GM20000 (cell line): ENCODE data around the gene PITX3.
"Not testable (repeated sequence)": the region's sequence is repeated elsewhere in the genome, so short reads cannot be mapped to it uniquely, and the experiment has no call there.

Experiments
- DNase-seq: peaks from one replicate; pipeline ENCODE4 v3.0.0; 2012; ENCODE audit warnings: low spot score
- TF ChIP-seq, protein P1 (sequence below): IDR thresholded peaks from 2 replicates; pipeline ENCODE4 v1.5.1; 2012; ENCODE audit warnings: mild to moderate bottlenecking, control low read depth; ENCODE audit errors: extremely low read depth, missing control alignments

Gene PITX3

GRCh38 chr10:102261842-102262241 is 20.5 kb upstream of the PITX3 start:
- TF ChIP-seq, protein P1, sequence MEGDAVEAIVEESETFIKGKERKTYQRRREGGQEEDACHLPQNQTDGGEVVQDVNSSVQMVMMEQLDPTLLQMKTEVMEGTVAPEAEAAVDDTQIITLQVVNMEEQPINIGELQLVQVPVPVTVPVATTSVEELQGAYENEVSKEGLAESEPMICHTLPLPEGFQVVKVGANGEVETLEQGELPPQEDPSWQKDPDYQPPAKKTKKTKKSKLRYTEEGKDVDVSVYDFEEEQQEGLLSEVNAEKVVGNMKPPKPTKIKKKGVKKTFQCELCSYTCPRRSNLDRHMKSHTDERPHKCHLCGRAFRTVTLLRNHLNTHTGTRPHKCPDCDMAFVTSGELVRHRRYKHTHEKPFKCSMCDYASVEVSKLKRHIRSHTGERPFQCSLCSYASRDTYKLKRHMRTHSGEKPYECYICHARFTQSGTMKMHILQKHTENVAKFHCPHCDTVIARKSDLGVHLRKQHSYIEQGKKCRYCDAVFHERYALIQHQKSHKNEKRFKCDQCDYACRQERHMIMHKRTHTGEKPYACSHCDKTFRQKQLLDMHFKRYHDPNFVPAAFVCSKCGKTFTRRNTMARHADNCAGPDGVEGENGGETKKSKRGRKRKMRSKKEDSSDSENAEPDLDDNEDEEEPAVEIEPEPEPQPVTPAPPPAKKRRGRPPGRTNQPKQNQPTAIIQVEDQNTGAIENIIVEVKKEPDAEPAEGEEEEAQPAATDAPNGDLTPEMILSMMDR, result no peak
- DNase-seq, result no peak

DNA sequence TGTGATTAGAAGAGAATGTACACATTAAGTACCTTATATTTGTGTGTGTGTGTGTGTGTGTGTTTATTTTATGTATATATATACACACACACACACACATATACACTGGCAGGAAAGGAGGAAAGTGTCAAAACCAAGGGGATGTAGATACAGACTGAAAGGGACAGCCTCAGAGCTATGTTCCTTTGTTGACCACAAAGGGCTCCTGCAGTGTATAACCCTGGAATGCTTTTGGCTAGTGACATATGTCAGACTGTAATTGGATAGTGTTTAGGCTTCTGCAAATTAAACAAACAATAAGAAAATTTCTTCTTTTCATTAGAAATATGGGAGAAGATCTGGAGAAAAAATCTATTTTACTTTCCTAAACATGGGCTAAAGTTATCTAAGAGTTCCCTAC is 19.9 kb upstream of the PITX3 start:
- TF ChIP-seq, protein P1, result no peak
- DNase-seq, result no peak

DNA sequence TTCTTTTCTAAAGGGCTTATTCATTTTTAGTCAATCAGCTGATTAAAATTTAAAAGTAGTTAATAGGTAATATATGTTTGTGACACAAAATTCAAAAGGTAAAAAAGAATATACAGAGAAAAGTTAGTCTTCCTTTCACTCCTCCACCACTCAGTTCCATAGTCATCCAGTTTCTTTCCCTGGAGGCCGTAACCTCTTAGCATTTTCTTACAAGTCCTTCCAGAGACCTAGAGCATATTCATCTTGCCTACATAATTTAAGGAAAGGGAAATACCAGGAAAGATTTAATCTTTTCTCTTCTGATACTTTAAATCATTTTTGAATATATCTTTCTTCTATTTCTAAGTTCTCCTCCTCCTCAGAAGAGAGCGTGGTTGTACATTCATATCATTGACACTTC is 14.1 kb upstream of the PITX3 start:
- no peak for DNase-seq
- TF ChIP-seq, protein P1, result no peak

- TF ChIP-seq, protein P1, result no peak
- no peak for DNase-seq
Observed at GRCh38 chr10:102254426-102254825, 13.1 kb upstream of the PITX3 start.

DNA sequence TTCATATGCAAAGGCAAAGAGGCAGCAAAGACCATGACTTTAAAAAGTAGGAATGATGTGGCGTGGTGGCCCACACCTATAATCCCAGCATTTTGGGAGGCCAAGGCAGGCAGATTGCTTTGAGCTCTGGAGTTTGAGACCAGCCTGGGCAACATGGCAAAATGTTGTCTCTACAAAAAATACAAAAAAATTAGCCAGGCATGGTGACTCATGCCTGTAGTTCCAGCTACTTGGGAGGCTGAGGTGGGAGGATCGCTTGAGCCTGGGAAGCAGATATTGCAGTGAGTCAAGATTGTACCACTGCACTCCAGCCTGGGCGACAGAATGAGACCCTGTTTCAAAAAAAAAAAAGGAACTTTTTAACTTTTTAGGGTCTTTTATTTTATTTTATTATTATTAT is 11.2 kb upstream of the PITX3 start:
- not testable (repeated sequence) for DNase-seq

DNA sequence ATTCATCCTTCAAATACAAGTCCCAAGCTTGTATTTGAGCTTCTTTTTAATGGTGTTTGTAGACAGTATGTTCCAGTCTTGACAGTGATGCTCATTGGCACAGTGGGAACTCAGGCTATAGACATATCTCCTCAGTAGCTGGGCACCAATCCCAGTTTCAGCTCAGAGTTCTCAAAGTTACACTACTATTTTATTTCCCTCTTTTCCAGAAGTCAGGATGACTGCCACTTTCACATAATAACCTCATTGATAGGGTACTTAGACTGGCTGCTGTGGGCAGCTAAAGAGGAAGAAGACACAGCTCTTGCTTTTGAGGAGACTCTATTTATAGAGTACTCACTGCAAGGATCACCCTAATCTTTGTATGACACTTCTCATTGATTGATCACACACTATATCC is 6.4 kb upstream of the PITX3 start:
- TF ChIP-seq, protein P1, result no peak
- DNase-seq, result no peak

- no peak for DNase-seq
- TF ChIP-seq, protein P1, result no peak
Observed at GRCh38 chr10:102246261-102246660, 4.9 kb upstream of the PITX3 start.

GRCh38 chr10:102245932-102246251 is 4.6 kb upstream of the PITX3 start:
- DNase-seq, result no peak
- TF ChIP-seq, protein P1, result no peak
